ENCODE measurements around the gene BLOC1S1. TPM values are rescaled to one million over a fixed set of nuclear protein-coding genes. Genes with fewer than 3 reads are reported as not detected.

Gene BLOC1S1
- total and polyA plus RNA-seq, 2 of the 4 experiments (the other 2 are of a cell fraction) = 128 to 285 TPM

DNA sequence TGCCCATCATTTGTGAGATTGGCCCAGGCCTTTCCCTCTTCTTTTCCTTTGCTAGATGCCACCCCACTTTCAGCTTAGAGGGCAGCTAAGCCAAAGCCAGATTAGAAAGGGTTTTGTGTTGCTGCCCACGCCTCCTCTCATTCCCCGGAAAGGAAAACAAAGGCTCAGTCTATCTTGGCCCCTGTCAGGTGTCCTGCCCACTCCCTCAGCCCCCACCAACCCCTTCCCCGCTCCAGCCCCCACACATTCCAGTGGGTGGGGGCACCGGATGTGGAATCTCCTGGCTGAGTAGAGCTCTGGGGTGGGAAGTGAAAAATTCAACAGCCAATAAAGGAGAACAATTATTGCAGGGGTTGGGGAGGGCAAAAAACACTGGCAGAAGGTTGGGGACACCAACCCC lies 2.2 kb downstream of the BLOC1S1 start:
- no CpG with 5 or more reads among the region's 4 CpGs for WGBS, 2 experiments (ENCODE audit: extremely low coverage in 2 of 2, insufficient read length in 1 of 2)
- DNase-seq (no peak), ATAC-seq (ENCODE audit: low read depth) (no peak)
- H3K23ac ChIP-seq (ENCODE audit: low read depth, low read length) = peak overlapping the region; percentile 57; the same call in 1 of the 2 replicates
- peak overlapping the region; percentile 71 for H2BK5ac ChIP-seq (ENCODE audit: low read depth, low read length, poor library complexity, severe bottlenecking)
- peaks cover 20% of the 10 kb centered on the region for H4K20me1 ChIP-seq (ENCODE audit: insufficient read depth, low read length)
- ChIA-PET CTCF (no interaction called here), POLR2A (ENCODE audit: unreplicated experiment) (no interaction called here)
- peak overlapping the region; percentile 68 for H3K4ac ChIP-seq (ENCODE audit: low read depth, low read length)
- peak overlapping the region; percentile 57; the same call in 1 of the 2 replicates for H4K91ac ChIP-seq (ENCODE audit: insufficient read depth, low read depth, low read length)
- peak overlapping the region; percentile 52; the same call in 1 of the 2 replicates for H3K4me2 ChIP-seq (ENCODE audit: low read depth, low read length)
- H3K4me3 ChIP-seq (ENCODE audit: insufficient read depth, low read depth, low read length) = no peak overlapping the region
- peak overlapping the region; percentile 4 for H2AFZ ChIP-seq (replicated peaks; ENCODE audit: low read length, poor library complexity)
- H3K18ac ChIP-seq (ENCODE audit: low read depth, low read length) = peak overlapping the region; percentile 11; the same call in 1 of the 2 replicates
- peaks cover 39% of the 10 kb centered on the region for H3K4me1 ChIP-seq (ENCODE audit: control insufficient read depth, insufficient read depth, low read length)
- H4K5ac ChIP-seq (ENCODE audit: low read depth, low read length) = peak overlapping the region; percentile 19; the same call in 1 of the 2 replicates
- peak overlapping the region; percentile 86 for H2AK5ac ChIP-seq (ENCODE audit: low read depth, low read length)
- TF ChIP-seq MAZ (IDR thresholded peaks at IDR 0.05; ENCODE audit: borderline replicate concordance, low read depth, low read length) (peak; percentile 62; the same call in 1 of the 2 replicates), SMC3 (IDR thresholded peaks at IDR 0.05; ENCODE audit: low read depth, low read length) (no peak), RCOR1 (IDR thresholded peaks at IDR 0.05; ENCODE audit: insufficient replicate concordance, low read length) (no peak)
- no peaks in the 10 kb centered on the region for H3K9me3 ChIP-seq (ENCODE audit: control insufficient read depth, insufficient read depth, low read length)
- H3K27me3 ChIP-seq (ENCODE audit: control insufficient read depth, insufficient read depth, low read length) = no peaks in the 10 kb centered on the region
- intact Hi-C loops (cut with micrococcal nuclease) (no loop called here), in situ Hi-C loops (cut with MboI; ENCODE audit: low sequenced_read_pairs) (no loop called here), dilution Hi-C loops (cut with HindIII; ENCODE audit: low sequenced_read_pairs, unreplicated experiment) (no loop called here)
- no TSS peak for BruUV-seq (replicated peaks)
- peaks cover 32% of the 10 kb centered on the region for H3K9me1 ChIP-seq (ENCODE audit: insufficient read depth, low read length)
- H3K14ac ChIP-seq (replicated peaks; ENCODE audit: low read depth, low read length) = peak overlapping the region; percentile 36
- H2BK15ac ChIP-seq (ENCODE audit: low read depth, low read length) = peak overlapping the region; percentile 53; the same call in 1 of the 3 replicates
- H3K27ac ChIP-seq (ENCODE audit: insufficient read depth, low read length) = peak overlapping the region; percentile 38; the same call in 1 of the 2 replicates
- peak overlapping the region; percentile 75 for H2AK9ac ChIP-seq (replicated peaks; ENCODE audit: low read depth, low read length, poor library complexity)
- no peak overlapping the region for H2BK20ac ChIP-seq (ENCODE audit: low read depth, low read length)
- peaks cover 17 to 57% of the 10 kb centered on the region in 2 experiments for H3K79me1 ChIP-seq (ENCODE audit: low read depth in 1 of 2, low read length in 2 of 2)
- peak overlapping the region; percentile 62 for H2BK120ac ChIP-seq (ENCODE audit: low read depth, low read length)
- H3K56ac ChIP-seq (ENCODE audit: extremely low read depth, insufficient read depth, low read length) = no peak overlapping the region
- peaks cover 4% of the 10 kb centered on the region for H3K36me3 ChIP-seq (ENCODE audit: control insufficient read depth, insufficient read depth, low read length)
- no peak overlapping the region; the same call in 1 of the 2 replicates for H3K9ac ChIP-seq (ENCODE audit: low read depth, low read length)
- peak overlapping the region; percentile 33 to 66; a peak in 3 of 4 replicates for H4K8ac ChIP-seq (ENCODE audit: low read depth in 2 of 2, low read length in 2 of 2)

Data from IMR-90 (cell line).